ENCODE measurements around the gene ALOXE3.
"Not testable (repeated sequence)": the region's sequence is repeated elsewhere in the genome, so short reads cannot be mapped to it uniquely, and the experiment has no call there.

DNA sequence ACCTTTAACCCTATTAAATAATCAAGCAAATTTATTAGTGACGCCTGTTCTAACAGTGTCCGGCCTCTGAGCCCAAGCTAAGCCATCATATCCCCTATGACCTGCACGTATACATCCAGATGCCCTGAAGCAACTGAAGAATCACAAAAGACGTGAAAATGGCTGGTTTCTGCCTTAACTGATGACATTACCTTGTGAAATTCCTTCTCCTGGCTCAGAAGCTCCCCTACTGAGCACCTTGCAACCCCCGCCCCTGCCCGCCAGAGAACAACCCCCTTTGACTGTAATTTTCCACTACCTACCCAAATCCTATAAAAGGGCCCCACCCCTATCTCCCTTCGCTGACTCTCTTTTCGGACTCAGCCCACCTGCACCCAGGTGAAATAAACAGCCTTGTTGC is 56.5 kb downstream of the ALOXE3 start:
- TF ChIP-seq POLR2A (IDR thresholded peaks at IDR 0.05): not testable (repeated sequence)
- TF ChIP-seq, protein P1, sequence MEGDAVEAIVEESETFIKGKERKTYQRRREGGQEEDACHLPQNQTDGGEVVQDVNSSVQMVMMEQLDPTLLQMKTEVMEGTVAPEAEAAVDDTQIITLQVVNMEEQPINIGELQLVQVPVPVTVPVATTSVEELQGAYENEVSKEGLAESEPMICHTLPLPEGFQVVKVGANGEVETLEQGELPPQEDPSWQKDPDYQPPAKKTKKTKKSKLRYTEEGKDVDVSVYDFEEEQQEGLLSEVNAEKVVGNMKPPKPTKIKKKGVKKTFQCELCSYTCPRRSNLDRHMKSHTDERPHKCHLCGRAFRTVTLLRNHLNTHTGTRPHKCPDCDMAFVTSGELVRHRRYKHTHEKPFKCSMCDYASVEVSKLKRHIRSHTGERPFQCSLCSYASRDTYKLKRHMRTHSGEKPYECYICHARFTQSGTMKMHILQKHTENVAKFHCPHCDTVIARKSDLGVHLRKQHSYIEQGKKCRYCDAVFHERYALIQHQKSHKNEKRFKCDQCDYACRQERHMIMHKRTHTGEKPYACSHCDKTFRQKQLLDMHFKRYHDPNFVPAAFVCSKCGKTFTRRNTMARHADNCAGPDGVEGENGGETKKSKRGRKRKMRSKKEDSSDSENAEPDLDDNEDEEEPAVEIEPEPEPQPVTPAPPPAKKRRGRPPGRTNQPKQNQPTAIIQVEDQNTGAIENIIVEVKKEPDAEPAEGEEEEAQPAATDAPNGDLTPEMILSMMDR (IDR thresholded peaks at IDR 0.05 in 4 of 5, conservative IDR thresholded peaks at IDR 0.05 in 1 of 5): not testable (repeated sequence)
